Esophagus muscularis mucosa (tissue), 4 donors: ENCODE measurements around the gene C2CD3. TPM values are rescaled to one million over a fixed set of nuclear protein-coding genes. Genes with fewer than 3 reads are reported as not detected.
"Not testable (repeated sequence)": the region's sequence is repeated elsewhere in the genome, so short reads cannot be mapped to it uniquely, and the experiment has no call there.

Source experiments
- DNase-seq: peaks from one replicate; pipeline ENCODE4 v3.0.0-alpha.2; 2017; ENCODE audit errors: extremely low spot score
- H3K27ac ChIP-seq, 4 donors: fragments of 200-600 bp; sonication (generic); replicated peaks in 1 of 4; 1 replicate in 3 of 4; 2 replicates in 1 of 4; pipeline ENCODE4 v1.5.1; 2016 to 2019; ENCODE audit warnings: mild to moderate bottlenecking in 1 of 4
- H3K27me3 ChIP-seq, 4 donors: fragments of 200-600 bp; sonication (generic); one replicate each; pipeline versions ENCODE4 v1.5.1 to v1.6.0; 2016 to 2019
- H3K36me3 ChIP-seq, 4 donors: fragments of 200-600 bp; sonication (generic); one replicate each; pipeline ENCODE4 v1.5.1; 2016 to 2019
- H3K4me1 ChIP-seq, 4 donors: fragments of 200-600 bp; sonication (generic); one replicate each; pipeline ENCODE4 v1.5.1; 2016 to 2019
- H3K4me3 ChIP-seq, 4 donors: fragments of 200-600 bp; sonication (generic); 1 replicate in 2 of 4; 2 replicates in 2 of 4; pipeline ENCODE4 v1.5.1; 2016 to 2019; ENCODE audit warnings: mild to moderate bottlenecking in 4 of 4, moderate library complexity in 1 of 4
- H3K9me3 ChIP-seq, 4 donors: fragments of 200-600 bp; sonication (generic); 1 replicate in 3 of 4; 2 replicates in 1 of 4; pipeline ENCODE4 v1.5.1; 2016 to 2019
- CTCF ChIP-seq, 3 experiments: fragments of 200-600 bp in 2 of 3; fragments of 450-650 bp in 1 of 3; sonication (generic) in 2 of 3; IDR thresholded peaks; one replicate each; pipeline ENCODE4 v1.5.1; 2017 to 2019; ENCODE audit warnings: antibody characterized with exemption in 3 of 3, mild to moderate bottlenecking in 2 of 3, moderate library complexity in 1 of 3
- EP300 ChIP-seq: sonication (generic); formaldehyde crosslinking; IDR thresholded peaks from one replicate; pipeline ENCODE4 v1.6.1; 2017; ENCODE audit warnings: antibody characterized with exemption
- POLR2A ChIP-seq: fragments of 450-650 bp; IDR thresholded peaks from one replicate; pipeline ENCODE4 v1.6.1; 2017; ENCODE audit warnings: antibody characterized with exemption, moderate library complexity, mild to moderate bottlenecking, low read depth
- POLR2AphosphoS5 ChIP-seq, 2 donors: sonication (generic); formaldehyde crosslinking; IDR thresholded peaks; one replicate each; pipeline ENCODE4 v1.6.1; 2017; ENCODE audit warnings: antibody characterized with exemption in 2 of 2
- WGBS: methylation state at CpG from one replicate; pipeline ENCODE4 v1.1.5; 2018; 5-methylcytosine and 5-hydroxymethylcytosine counted together
- intact Hi-C: fragments of 100-400 bp; cut with DNase I; formaldehyde crosslinking; loops from one replicate; pipeline ENCODE4 v1.15.1; 2023
- total RNA-seq, 4 donors: library from RNA; depleted of rRNA; stranded (reverse); fragments of >200 nt; gene quantifications; one replicate each; pipeline versions ENCODE4 v1.1.0 to v1.2.1, GENCODE V29; 2016

C2CD3 gene
- total RNA-seq, 4 donors from 2014 or later, result 17.9 to 31.5 (median 22.4) TPM

DNA sequence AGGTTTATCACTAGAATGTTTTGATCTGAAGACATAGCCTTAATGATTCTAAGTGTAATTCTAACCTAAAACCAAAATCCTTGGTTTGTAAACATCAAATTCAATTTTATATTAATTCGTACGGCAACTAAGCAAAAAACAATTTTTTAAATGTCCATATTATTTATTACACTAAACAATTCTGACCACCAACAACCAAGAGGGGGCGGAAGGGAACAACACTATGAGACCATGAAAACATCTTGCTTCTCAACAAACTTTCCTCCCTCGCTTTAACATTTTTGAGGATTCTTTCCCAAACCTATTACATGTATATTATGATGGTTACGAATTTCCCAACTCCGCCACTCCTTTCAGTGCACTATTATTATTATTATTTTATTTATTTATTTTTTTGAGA, 181.6 kb downstream of the C2CD3 start:
- no peak for TF ChIP-seq EP300
- TF ChIP-seq CTCF (IDR thresholded peaks at IDR 0.05), result no peak
- no peak for TF ChIP-seq POLR2A
- TF ChIP-seq POLR2AphosphoS5 (IDR thresholded peaks at IDR 0.05), result no peak
- DNase-seq, result no peak
- intact Hi-C loops, result no loop called here
- Histone ChIP-seq H3K27me3 (no peaks in the 10 kb centered on the region), H3K36me3 (no peaks in the 10 kb centered on the region), H3K9me3 (no peaks in the 10 kb centered on the region), H3K4me3 (no peak overlapping the region), H3K4me1 (peaks cover 0 to 2% (median under 1%) of the 10 kb centered on the region in 4 donors), H3K27ac (no peak overlapping the region)
- WGBS, result 95% methylated on average over 6 of the region's 6 CpGs

DNA sequence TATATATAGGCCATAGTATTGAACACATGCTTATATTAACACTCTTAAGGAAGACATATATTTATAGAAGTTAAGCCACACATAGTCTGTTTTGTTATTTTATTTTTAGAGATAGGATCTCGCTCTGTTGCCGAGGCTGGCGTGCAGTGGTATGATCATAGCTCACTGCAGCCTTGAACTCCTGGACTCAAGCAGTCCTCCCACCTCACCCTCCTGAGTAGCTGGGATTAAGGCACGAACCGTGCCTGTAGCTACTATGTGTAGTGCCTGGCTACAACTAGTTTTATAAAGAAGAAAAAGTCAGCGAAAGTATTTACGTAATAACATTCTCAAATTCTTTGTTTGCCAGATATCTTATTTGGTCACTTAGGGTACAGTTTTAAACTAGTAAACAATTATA, 182.6 kb downstream of the C2CD3 start:
- Histone ChIP-seq H3K4me3 (no peak overlapping the region), H3K9me3 (no peaks in the 10 kb centered on the region), H3K27ac (no peak overlapping the region), H3K36me3 (no peaks in the 10 kb centered on the region), H3K4me1 (peaks cover 7 to 11% (median 9%) of the 10 kb centered on the region in 4 donors), H3K27me3 (no peaks in the 10 kb centered on the region)
- no peak for DNase-seq
- TF ChIP-seq CTCF (IDR thresholded peaks at IDR 0.05) (no peak), EP300 (no peak), POLR2A (no peak), POLR2AphosphoS5 (IDR thresholded peaks at IDR 0.05) (no peak)
- WGBS, result 91% methylated on average over 7 of the region's 7 CpGs
- intact Hi-C loops, result no loop called here

DNA sequence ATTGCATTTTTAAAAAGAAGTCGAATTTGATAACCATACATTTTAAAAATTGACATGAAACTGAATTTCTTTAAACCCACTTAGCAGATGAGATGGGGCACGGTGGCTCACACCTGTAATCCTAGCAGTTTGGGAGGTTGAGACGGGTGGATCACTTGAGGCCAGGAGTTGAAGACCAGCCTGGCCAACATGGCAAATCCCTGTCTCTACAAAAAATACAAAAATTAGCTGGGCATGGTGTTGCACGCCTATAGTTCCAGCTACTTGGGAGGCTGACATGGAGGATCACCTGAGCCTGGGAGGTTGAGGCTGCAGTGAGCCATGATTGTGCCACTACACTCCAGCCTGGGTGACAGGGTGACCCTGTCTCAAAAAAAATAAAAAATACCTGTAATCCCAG, 185.1 kb downstream of the C2CD3 start:
- H3K4me1 ChIP-seq, result peaks cover 13 to 22% (median 20%) of the 10 kb centered on the region in 4 donors
- H3K27ac ChIP-seq, DNase-seq, H3K27me3 ChIP-seq, intact Hi-C loops, H3K36me3 ChIP-seq, H3K9me3 ChIP-seq, H3K4me3 ChIP-seq: not testable (repeated sequence)
- WGBS, result 95% methylated on average over 4 of the region's 4 CpGs

GRCh38 chr11:73983741-73984538, 186.9 kb downstream of the C2CD3 start:
- peak overlapping the region; percentile 76 to 93 (median 89) for H3K27ac ChIP-seq
- no peaks in the 10 kb centered on the region for H3K27me3 ChIP-seq
- no peak for TF ChIP-seq EP300
- TF ChIP-seq POLR2AphosphoS5 (IDR thresholded peaks at IDR 0.05), result no peak
- TF ChIP-seq CTCF (IDR thresholded peaks at IDR 0.05), result no peak
- TF ChIP-seq POLR2A, result no peak
- no peak for DNase-seq
- H3K4me1 ChIP-seq, result peaks cover 13 to 25% (median 22%) of the 10 kb centered on the region in 4 donors
- peak overlapping the region; percentile 53 to 70 (median 67) for H3K4me3 ChIP-seq
- no peaks in the 10 kb centered on the region for H3K36me3 ChIP-seq
- H3K9me3 ChIP-seq, result no peaks in the 10 kb centered on the region
- intact Hi-C loops, result no loop called here
- 62% methylated on average over 18 of the region's 18 CpGs for WGBS

GRCh38 chr11:73982990-73983740, 187.6 kb downstream of the C2CD3 start:
- Histone ChIP-seq H3K27ac (peak overlapping the region; percentile 76 to 93 (median 89)), H3K9me3 (no peaks in the 10 kb centered on the region), H3K36me3 (peaks cover 0 to 6% (median 4%) of the 10 kb centered on the region in 4 donors), H3K4me3 (peak overlapping the region; percentile 53 to 70 (median 67)), H3K4me1 (peaks cover 13 to 25% (median 22%) of the 10 kb centered on the region in 4 donors), H3K27me3 (no peaks in the 10 kb centered on the region)
- DNase-seq, result peak; percentile 98
- intact Hi-C loops, result no loop called here
- TF ChIP-seq EP300, result no peak
- peak; percentile 77 to 90 for TF ChIP-seq POLR2AphosphoS5 (IDR thresholded peaks at IDR 0.05)
- TF ChIP-seq POLR2A, result peak; percentile 42
- no peak for TF ChIP-seq CTCF (IDR thresholded peaks at IDR 0.05)
- WGBS, result under 1% methylated on average over 45 of the region's 56 CpGs
